ENCODE data around the gene EVA1C. TPM values are rescaled to one million over a fixed set of nuclear protein-coding genes. Genes with fewer than 3 reads are reported as not detected.

EVA1C gene
- total and polyA plus RNA-seq, 9 of the 15 experiments (the other 6 are each of a cell fraction or from before 2014, with no cell fraction given), result 0.22 TPM; not detected in 8

DNA sequence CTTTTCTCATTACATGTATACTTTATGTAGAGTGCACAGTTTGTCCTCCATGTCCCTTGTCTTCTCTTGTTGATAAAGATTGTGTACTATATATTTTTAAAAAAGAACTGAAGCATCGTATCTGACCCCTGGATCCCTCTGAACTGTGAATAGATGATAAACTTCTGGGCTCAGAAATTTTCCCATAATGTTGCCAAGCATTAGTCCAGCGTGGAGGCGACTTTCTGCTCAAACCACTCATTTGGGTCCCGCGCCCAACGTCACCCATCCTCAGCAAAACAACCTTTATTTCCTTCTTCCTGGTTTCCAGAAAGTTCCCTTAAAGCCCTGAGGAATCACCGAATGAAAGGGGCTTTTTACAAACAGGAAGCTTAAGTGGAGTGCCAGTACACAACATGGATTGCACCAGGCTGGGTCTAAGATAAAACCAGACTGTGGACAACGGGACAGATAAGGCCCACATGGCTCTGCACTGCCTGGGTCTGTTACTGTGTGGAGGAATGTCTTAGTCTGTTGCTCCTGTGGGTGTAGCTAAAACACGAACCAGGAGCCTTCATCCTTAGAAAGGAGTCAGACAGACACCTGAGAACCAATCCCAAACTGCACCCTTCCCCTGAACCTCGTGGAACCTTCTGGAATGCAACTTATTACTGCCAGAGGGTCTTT lies 15.6 kb downstream of the EVA1C start (continued):
- TF ChIP-seq RCOR1 (IDR thresholded peaks at IDR 0.05; ENCODE audit: borderline replicate concordance in 1 of 2, low read depth in 2 of 2, low read length in 2 of 2) (0 out of 4 replicates have a peak, but pooled peaks of 1 of the 2 experiments have one; percentile 25), TCF3 (CRISPR knock-in tag; IDR thresholded peaks at IDR 0.05) (peak; percentile 19; the same call in 1 of the 2 replicates), EP300 (IDR thresholded peaks at IDR 0.05; ENCODE audit: low read length) (peak; percentile 9; the same call in 1 of the 2 replicates), NFIC (IDR thresholded peaks at IDR 0.05) (peak; percentile 17; the same call in 1 of the 2 replicates), JUNB (CRISPR knock-in tag; conservative IDR thresholded peaks at IDR 0.05) (no peak), POU5F1 (IDR thresholded peaks at IDR 0.05; ENCODE audit: borderline replicate concordance, low read depth, low read length, partially characterized antibody) (no peak), ZNF77 (CRISPR knock-in tag; IDR thresholded peaks at IDR 0.05) (no peak), ZNF766 (CRISPR knock-in tag; conservative IDR thresholded peaks at IDR 0.05) (no peak), DPF2 (IDR thresholded peaks at IDR 0.05) (0 out of 2 replicates have a peak, but pooled peaks have one; percentile 21), SMAD4 (CRISPR knock-in tag; conservative IDR thresholded peaks at IDR 0.05) (0 out of 2 replicates have a peak, but pooled peaks have one; percentile 49), KHSRP (IDR thresholded peaks at IDR 0.05) (no peak), KLF13 (tag; IDR thresholded peaks at IDR 0.05; ENCODE audit: borderline replicate concordance, low read depth) (no peak), MTA2 (IDR thresholded peaks at IDR 0.05; ENCODE audit: low read depth) (no peak), TRIM24 (IDR thresholded peaks at IDR 0.05) (no peak), FOXA3 (CRISPR knock-in tag; conservative IDR thresholded peaks at IDR 0.05 in 1 of 2, IDR thresholded peaks at IDR 0.05 in 1 of 2) (no peak), CBX3 (IDR thresholded peaks at IDR 0.05; ENCODE audit: borderline replicate concordance in 1 of 2, low read length in 2 of 2) (no peak)
- TF ChIP-seq, protein P1, sequence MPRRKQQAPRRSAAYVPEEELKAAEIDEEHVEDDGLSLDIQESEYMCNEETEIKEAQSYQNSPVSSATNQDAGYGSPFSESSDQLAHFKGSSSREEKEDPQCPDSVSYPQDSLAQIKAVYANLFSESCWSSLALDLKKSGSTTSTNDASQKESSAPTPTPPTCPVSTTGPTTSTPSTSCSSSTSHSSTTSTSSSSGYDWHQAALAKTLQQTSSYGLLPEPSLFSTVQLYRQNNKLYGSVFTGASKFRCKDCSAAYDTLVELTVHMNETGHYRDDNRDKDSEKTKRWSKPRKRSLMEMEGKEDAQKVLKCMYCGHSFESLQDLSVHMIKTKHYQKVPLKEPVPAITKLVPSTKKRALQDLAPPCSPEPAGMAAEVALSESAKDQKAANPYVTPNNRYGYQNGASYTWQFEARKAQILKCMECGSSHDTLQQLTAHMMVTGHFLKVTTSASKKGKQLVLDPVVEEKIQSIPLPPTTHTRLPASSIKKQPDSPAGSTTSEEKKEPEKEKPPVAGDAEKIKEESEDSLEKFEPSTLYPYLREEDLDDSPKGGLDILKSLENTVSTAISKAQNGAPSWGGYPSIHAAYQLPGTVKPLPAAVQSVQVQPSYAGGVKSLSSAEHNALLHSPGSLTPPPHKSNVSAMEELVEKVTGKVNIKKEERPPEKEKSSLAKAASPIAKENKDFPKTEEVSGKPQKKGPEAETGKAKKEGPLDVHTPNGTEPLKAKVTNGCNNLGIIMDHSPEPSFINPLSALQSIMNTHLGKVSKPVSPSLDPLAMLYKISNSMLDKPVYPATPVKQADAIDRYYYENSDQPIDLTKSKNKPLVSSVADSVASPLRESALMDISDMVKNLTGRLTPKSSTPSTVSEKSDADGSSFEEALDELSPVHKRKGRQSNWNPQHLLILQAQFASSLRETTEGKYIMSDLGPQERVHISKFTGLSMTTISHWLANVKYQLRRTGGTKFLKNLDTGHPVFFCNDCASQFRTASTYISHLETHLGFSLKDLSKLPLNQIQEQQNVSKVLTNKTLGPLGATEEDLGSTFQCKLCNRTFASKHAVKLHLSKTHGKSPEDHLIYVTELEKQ (CRISPR knock-in tag; IDR thresholded peaks at IDR 0.05), result no peak
- TF ChIP-seq, protein P2, sequence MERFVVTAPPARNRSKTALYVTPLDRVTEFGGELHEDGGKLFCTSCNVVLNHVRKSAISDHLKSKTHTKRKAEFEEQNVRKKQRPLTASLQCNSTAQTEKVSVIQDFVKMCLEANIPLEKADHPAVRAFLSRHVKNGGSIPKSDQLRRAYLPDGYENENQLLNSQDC (CRISPR knock-in tag; IDR thresholded peaks at IDR 0.05), result no peak
- TF ChIP-seq, protein P3, sequence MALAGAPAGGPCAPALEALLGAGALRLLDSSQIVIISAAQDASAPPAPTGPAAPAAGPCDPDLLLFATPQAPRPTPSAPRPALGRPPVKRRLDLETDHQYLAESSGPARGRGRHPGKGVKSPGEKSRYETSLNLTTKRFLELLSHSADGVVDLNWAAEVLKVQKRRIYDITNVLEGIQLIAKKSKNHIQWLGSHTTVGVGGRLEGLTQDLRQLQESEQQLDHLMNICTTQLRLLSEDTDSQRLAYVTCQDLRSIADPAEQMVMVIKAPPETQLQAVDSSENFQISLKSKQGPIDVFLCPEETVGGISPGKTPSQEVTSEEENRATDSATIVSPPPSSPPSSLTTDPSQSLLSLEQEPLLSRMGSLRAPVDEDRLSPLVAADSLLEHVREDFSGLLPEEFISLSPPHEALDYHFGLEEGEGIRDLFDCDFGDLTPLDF (CRISPR knock-in tag; IDR thresholded peaks at IDR 0.05), result no peak
- TF ChIP-seq, protein P4, sequence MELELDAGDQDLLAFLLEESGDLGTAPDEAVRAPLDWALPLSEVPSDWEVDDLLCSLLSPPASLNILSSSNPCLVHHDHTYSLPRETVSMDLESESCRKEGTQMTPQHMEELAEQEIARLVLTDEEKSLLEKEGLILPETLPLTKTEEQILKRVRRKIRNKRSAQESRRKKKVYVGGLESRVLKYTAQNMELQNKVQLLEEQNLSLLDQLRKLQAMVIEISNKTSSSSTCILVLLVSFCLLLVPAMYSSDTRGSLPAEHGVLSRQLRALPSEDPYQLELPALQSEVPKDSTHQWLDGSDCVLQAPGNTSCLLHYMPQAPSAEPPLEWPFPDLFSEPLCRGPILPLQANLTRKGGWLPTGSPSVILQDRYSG (tag; conservative IDR thresholded peaks at IDR 0.05; ENCODE audit: low read depth), result no peak
- TF ChIP-seq, protein P5, sequence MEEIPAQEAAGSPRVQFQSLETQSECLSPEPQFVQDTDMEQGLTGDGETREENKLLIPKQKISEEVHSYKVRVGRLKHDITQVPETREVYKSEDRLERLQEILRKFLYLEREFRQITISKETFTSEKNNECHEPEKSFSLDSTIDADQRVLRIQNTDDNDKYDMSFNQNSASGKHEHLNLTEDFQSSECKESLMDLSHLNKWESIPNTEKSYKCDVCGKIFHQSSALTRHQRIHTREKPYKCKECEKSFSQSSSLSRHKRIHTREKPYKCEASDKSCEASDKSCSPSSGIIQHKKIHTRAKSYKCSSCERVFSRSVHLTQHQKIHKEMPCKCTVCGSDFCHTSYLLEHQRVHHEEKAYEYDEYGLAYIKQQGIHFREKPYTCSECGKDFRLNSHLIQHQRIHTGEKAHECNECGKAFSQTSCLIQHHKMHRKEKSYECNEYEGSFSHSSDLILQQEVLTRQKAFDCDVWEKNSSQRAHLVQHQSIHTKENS (CRISPR knock-in tag; IDR thresholded peaks at IDR 0.05), result no peak
